ENCODE results near the gene BZW1.

DNA sequence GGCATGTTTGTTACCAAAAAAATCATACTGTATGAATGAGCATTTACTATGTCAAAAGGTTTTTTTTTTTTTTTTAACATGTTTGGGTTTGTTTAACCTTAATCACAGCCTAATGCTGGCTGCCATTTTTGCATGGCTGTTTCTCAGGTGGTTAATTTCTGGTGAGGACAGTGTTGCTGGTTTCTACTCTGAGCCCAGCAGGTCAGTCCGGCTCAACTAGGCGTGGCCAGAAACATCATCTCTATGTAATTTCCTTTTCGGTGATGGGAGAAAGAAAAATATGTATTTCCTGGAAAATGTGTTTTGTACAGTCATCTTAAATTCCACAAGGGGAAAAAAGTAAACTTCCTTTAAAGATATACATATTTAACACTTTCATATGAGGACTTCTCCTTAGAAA, 24.9 kb upstream of the BZW1 start:
- no peak for TF ChIP-seq CTCF (conservative IDR thresholded peaks at IDR 0.05; ENCODE audit: low read depth in 2 of 2)
- no peak for TF ChIP-seq POLR2AphosphoS5 (IDR thresholded peaks at IDR 0.05; ENCODE audit: low read depth)
- TF ChIP-seq EZH2 (IDR thresholded peaks at IDR 0.05; ENCODE audit: low read depth, unreplicated experiment), result no peak
- TF ChIP-seq ZNF331 (CRISPR knock-in tag; IDR thresholded peaks at IDR 0.05; ENCODE audit: low read depth), result no peak
- no peak for TF ChIP-seq ZNF114 (CRISPR knock-in tag; IDR thresholded peaks at IDR 0.05)
- TF ChIP-seq, protein P1, sequence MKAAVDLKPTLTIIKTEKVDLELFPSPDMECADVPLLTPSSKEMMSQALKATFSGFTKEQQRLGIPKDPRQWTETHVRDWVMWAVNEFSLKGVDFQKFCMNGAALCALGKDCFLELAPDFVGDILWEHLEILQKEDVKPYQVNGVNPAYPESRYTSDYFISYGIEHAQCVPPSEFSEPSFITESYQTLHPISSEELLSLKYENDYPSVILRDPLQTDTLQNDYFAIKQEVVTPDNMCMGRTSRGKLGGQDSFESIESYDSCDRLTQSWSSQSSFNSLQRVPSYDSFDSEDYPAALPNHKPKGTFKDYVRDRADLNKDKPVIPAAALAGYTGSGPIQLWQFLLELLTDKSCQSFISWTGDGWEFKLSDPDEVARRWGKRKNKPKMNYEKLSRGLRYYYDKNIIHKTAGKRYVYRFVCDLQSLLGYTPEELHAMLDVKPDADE (IDR thresholded peaks at IDR 0.05), result no peak
- no peak for TF ChIP-seq CREB1 (CRISPR knock-in tag; IDR thresholded peaks at IDR 0.05; ENCODE audit: low read depth)
- TF ChIP-seq EZH2phosphoT487 (IDR thresholded peaks at IDR 0.05; ENCODE audit: unreplicated experiment), result no peak
- TF ChIP-seq REST (IDR thresholded peaks at IDR 0.05; ENCODE audit: unreplicated experiment), result no peak
- TF ChIP-seq JUNB (IDR thresholded peaks at IDR 0.05; ENCODE audit: unreplicated experiment), result no peak
- no peak for TF ChIP-seq STAT1 (IDR thresholded peaks at IDR 0.05; ENCODE audit: unreplicated experiment)
- TF ChIP-seq, protein P2, sequence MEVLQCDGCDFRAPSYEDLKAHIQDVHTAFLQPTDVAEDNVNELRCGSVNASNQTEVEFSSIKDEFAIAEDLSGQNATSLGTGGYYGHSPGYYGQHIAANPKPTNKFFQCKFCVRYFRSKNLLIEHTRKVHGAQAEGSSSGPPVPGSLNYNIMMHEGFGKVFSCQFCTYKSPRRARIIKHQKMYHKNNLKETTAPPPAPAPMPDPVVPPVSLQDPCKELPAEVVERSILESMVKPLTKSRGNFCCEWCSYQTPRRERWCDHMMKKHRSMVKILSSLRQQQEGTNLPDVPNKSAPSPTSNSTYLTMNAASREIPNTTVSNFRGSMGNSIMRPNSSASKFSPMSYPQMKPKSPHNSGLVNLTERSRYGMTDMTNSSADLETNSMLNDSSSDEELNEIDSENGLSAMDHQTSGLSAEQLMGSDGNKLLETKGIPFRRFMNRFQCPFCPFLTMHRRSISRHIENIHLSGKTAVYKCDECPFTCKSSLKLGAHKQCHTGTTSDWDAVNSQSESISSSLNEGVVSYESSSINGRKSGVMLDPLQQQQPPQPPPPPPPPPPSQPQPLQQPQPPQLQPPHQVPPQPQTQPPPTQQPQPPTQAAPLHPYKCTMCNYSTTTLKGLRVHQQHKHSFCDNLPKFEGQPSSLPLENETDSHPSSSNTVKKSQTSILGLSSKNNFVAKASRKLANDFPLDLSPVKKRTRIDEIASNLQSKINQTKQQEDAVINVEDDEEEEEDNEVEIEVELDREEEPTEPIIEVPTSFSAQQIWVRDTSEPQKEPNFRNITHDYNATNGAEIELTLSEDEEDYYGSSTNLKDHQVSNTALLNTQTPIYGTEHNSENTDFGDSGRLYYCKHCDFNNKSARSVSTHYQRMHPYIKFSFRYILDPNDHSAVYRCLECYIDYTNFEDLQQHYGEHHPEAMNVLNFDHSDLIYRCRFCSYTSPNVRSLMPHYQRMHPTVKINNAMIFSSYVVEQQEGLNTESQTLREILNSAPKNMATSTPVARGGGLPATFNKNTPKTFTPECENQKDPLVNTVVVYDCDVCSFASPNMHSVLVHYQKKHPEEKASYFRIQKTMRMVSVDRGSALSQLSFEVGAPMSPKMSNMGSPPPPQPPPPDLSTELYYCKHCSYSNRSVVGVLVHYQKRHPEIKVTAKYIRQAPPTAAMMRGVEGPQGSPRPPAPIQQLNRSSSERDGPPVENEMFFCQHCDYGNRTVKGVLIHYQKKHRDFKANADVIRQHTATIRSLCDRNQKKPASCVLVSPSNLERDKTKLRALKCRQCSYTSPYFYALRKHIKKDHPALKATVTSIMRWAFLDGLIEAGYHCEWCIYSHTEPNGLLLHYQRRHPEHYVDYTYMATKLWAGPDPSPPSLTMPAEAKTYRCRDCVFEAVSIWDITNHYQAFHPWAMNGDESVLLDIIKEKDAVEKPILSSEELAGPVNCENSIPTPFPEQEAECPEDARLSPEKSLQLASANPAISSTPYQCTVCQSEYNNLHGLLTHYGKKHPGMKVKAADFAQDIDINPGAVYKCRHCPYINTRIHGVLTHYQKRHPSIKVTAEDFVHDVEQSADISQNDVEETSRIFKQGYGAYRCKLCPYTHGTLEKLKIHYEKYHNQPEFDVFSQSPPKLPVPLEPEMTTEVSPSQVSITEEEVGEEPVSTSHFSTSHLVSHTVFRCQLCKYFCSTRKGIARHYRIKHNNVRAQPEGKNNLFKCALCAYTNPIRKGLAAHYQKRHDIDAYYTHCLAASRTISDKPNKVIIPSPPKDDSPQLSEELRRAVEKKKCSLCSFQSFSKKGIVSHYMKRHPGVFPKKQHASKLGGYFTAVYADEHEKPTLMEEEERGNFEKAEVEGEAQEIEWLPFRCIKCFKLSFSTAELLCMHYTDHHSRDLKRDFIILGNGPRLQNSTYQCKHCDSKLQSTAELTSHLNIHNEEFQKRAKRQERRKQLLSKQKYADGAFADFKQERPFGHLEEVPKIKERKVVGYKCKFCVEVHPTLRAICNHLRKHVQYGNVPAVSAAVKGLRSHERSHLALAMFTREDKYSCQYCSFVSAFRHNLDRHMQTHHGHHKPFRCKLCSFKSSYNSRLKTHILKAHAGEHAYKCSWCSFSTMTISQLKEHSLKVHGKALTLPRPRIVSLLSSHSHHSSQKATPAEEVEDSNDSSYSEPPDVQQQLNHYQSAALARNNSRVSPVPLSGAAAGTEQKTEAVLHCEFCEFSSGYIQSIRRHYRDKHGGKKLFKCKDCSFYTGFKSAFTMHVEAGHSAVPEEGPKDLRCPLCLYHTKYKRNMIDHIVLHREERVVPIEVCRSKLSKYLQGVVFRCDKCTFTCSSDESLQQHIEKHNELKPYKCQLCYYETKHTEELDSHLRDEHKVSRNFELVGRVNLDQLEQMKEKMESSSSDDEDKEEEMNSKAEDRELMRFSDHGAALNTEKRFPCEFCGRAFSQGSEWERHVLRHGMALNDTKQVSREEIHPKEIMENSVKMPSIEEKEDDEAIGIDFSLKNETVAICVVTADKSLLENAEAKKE (CRISPR knock-in tag; IDR thresholded peaks at IDR 0.05), result no peak

Measured in GM23338 (cell line).